ENCODE measurements around the gene RNF152.

RNF152 gene

GRCh38 chr18:61840324-61840723, 52.5 kb downstream of the RNF152 start:
- no peak overlapping the region for H3K4me3 ChIP-seq (ENCODE audit: control insufficient read depth, low read depth, low read length)
- no peak for TF ChIP-seq CTCF (IDR thresholded peaks at IDR 0.05; ENCODE audit: control insufficient read depth, insufficient read depth, low read depth, low read length, missing control alignments)
- DNase-seq (ENCODE audit: low read depth) = no peak

DNA sequence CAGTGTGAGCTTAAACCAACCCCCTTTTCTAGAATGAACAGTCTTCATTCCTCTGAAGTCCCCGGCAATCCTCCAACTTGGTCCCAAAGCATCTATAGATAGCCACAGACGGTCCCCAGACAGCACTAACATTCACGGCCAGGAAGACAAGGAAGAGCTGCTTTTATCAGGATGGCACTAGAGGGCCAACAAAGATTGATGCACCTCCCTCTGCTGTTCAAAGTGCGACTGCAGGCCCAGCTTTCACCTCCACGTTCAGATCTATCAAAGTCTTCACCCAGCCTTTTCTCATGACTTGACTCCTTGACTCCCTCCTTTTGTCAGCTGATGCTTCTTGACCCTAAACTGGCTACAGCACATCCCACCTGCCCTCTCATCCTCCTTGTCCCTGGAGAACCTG, 54.3 kb downstream of the RNF152 start:
- H3K4me3 ChIP-seq (ENCODE audit: control insufficient read depth, low read depth, low read length) = no peak overlapping the region
- no peak for DNase-seq (ENCODE audit: low read depth)
- TF ChIP-seq CTCF (IDR thresholded peaks at IDR 0.05; ENCODE audit: control insufficient read depth, insufficient read depth, low read depth, low read length, missing control alignments) = no peak

DNA sequence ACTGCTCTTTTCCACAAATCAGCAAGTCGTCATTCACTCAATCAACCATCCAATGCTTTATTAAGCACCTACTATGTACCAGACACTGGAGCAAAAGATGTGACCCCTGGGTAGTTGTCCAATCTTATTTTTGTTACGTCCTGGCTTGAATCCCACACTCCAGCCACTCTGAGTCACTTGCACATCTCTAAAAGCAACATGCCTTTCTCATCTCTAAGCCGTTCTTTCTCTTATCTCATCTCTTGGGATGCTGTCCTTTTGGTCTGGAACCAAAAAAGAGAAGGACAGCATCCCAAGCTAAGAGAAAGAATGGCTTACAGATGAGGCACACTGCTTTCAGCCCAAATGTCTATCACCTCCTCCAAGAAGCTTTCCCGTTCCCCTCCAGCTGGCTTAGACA, 58.8 kb downstream of the RNF152 start:
- H3K4me3 ChIP-seq (ENCODE audit: control insufficient read depth, low read depth, low read length) = no peak overlapping the region
- no peak for TF ChIP-seq CTCF (IDR thresholded peaks at IDR 0.05; ENCODE audit: control insufficient read depth, insufficient read depth, low read depth, low read length, missing control alignments)
- DNase-seq (ENCODE audit: low read depth) = no peak

DNA sequence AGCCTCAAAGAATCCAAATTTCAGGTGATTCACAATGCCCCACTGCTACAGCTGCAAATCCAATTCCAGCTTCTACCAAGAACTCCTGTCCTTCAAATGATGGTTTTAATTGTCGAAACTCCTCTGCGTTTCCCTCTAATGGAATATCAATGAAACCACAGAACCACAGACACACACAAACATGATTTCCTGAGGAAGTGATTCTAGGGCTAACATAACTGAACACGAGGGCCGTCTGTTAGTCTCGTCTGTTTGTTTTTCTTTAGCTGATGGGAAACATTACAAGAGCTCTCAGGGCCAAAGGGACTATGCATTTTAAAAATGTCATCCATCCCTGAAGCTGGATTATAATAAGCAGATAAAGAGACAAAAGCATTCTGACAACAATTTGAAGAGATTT, 59.4 kb downstream of the RNF152 start:
- no peak overlapping the region for H3K4me3 ChIP-seq (ENCODE audit: control insufficient read depth, low read depth, low read length)
- no peak for TF ChIP-seq CTCF (IDR thresholded peaks at IDR 0.05; ENCODE audit: control insufficient read depth, insufficient read depth, low read depth, low read length, missing control alignments)
- DNase-seq (ENCODE audit: low read depth) = peak; percentile 24

GRCh38 chr18:61832858-61833257, 59.9 kb downstream of the RNF152 start:
- no peak overlapping the region for H3K4me3 ChIP-seq (ENCODE audit: control insufficient read depth, low read depth, low read length)
- no peak for TF ChIP-seq CTCF (IDR thresholded peaks at IDR 0.05; ENCODE audit: control insufficient read depth, insufficient read depth, low read depth, low read length, missing control alignments)
- DNase-seq (ENCODE audit: low read depth) = no peak

GRCh38 chr18:61831071-61831470, 61.7 kb downstream of the RNF152 start:
- no peak for TF ChIP-seq CTCF (IDR thresholded peaks at IDR 0.05; ENCODE audit: control insufficient read depth, insufficient read depth, low read depth, low read length, missing control alignments)
- DNase-seq (ENCODE audit: low read depth) = no peak
- H3K4me3 ChIP-seq (ENCODE audit: control insufficient read depth, low read depth, low read length) = no peak overlapping the region

- H3K4me3 ChIP-seq (ENCODE audit: control insufficient read depth, low read depth, low read length) = no peak overlapping the region
- TF ChIP-seq CTCF (IDR thresholded peaks at IDR 0.05; ENCODE audit: control insufficient read depth, insufficient read depth, low read depth, low read length, missing control alignments) = no peak
- no peak for DNase-seq (ENCODE audit: low read depth)
Measured at GRCh38 chr18:61829108-61829507, 63.7 kb downstream of the RNF152 start.

All from AG09309 (cell line).